HG03354 (cell line): Measurements from ENCODE around the gene PRKX.
A peak's percentile ranks its signal among the peaks of the same experiment; 100 is the strongest.
"Not testable (repeated sequence)": the region's sequence is repeated elsewhere in the genome, so short reads cannot be mapped to it uniquely, and the experiment has no call there.

ENCODE experiments used
- ATAC-seq: cut with Tn5 transposase; IDR thresholded peaks from one replicate; pipeline ENCODE4 v1.9.1; 2021; ENCODE audit warnings: mild to moderate bottlenecking; ENCODE audit not compliant: unreplicated experiment, poor library complexity, severe bottlenecking

The PRKX gene

DNA sequence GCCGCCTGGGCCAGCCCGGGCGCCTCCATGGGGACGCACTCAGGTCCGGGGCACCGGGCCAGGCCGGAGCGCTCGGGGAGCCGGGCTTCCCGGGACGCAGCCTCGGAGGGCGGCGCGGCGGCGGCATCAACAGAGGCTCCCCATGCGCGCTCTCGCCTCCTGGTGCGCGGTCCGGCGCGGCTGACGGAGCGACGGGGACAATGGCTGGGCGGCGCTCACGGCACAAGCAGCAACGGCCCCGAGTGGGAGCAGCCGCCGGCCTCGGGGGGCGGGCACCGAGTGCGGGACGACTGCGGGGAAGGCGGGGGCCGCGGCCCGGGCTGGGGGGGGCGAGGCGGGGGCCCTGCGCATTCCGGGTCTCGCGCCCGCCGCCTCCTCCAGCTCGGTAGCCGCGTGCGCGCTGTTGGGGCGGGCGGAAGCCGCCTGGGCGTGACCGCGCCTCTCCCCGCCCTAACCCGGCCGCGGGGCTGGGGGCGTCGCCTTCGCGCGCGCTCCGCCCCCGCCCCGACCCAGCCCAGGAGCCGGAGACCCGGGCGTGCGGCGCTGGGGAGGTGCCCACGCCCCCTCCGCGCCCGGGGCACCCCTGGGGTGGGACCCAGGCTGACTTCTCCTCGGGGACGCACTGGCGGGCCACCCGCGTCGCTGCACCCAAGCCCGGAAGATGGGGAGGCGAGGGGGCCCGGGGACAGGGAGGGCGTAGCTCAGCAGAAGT lies at the start of gene PRKX:
TSS of gene PRKX (minus strand) at position 425 of the 712 bp plus-strand sequence. CDS start at position 29, 396 bp downstream.
- ATAC-seq = peak; percentile 83

DNA sequence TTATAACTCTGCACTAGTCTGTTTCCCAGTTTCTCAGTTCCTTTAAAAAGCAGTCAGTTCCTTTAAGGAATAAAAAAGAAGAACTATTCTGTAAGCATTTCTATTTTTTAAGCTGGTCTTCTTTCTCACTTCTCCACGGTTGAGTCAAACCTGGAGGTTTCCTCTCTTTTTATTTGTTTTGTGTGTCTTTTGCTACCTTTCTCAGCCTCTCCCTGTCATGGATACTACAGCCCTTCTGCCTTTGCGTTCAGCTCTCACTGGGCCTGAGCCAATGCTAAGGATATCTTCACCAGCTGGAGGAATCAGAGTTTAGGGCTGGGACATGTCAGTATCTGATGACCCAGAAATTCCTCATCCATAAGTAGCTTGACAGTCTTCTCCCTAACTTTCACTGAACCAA lies 49.7 kb upstream of the PRKX start:
- no peak for ATAC-seq

DNA sequence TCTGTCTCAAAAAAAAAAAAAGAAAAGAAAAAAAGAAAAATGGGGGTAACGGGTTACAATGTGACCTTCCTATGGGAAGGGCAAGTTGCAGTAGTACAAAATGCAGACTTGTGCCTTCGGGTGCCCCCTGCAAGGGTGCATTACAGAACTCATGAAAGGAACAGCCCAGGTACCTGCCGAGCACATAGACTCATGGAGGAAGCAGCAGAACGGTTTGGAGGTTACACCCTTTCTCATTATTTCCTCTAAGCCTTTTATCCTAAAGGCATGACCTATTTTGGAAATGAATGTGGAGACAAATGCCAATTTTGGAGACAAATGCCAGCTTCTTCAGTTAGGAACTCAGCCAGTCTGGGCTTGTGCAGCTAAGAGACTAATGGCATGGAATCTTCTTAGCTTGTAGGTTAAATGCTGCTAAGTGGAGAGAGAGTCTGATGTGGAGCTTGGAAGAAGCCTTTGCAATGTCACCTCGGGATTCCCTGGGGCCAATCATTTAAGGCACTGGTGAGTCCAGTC lies 44.1 kb upstream of the PRKX start:
- ATAC-seq = no peak

DNA sequence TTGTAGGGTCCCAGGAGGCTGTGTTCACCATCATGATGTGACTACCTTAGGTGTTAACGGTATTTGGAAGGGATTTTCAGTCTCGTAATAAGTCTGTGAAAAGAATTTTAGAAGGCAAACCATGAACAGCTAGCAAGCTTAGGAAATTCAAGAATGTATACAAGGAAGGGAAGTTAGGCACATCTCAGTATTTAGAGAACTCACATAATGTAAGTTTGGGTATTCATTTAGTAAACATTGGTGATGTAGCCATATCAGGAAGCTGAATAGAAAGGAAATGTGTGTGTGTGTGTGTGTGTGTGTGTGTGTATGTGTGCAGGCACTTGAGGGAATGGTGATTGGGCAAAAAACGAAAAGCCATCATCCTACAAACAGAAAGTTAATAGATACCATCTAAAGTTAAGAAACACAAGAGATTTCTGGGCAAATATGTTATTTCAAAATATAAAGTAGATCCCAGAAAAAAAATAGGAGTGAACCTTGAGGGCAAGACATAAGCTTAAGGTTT lies 34.7 kb upstream of the PRKX start:
- no peak for ATAC-seq

GRCh38 chrX:3743801-3744439 lies 30.5 kb upstream of the PRKX start:
- ATAC-seq = no peak

DNA sequence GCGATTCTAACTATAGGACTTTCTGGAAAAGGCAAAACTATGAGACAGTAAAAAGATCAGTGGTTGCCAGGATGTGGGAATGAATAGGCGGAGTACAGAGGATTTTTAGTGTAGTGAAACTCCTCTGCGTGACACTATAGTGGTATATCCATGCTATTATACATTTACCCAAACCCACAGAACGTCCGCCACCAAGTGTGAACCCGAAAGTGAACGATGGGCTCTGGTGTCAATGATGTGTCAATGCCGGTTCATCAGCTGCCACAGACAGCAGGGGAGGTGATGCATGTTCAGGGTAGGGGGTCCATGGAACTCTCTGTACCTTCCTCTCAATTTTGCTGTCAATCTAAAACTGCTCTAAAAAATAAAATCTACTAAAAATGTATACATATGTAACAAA lies 27.5 kb upstream of the PRKX start:
- ATAC-seq = not testable (repeated sequence)

- no peak for ATAC-seq
Measured at GRCh38 chrX:3738509-3738908, 25.1 kb upstream of the PRKX start.

- ATAC-seq = not testable (repeated sequence)
Measured at GRCh38 chrX:3736536-3736935, 23.1 kb upstream of the PRKX start.

DNA sequence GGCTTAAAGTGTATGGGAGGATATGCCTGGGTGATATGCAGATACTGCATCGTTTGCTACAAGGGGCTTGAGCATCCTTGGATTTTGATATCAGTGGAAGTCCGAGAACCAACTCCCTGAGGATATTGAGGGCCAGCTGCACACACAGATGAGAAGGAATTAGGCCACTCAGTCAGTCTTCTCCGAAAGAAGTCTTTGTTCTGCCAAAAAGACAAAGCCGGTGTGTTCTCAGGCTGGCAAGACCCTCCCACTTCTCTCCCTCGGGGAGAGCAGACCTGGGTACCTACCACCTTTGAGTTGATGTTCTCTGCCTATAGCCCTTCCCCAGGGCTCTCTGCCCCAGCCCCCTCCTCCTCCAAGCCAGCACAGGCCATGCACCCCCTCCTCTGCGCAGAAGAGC lies 22.4 kb upstream of the PRKX start:
- ATAC-seq = not testable (repeated sequence)

DNA sequence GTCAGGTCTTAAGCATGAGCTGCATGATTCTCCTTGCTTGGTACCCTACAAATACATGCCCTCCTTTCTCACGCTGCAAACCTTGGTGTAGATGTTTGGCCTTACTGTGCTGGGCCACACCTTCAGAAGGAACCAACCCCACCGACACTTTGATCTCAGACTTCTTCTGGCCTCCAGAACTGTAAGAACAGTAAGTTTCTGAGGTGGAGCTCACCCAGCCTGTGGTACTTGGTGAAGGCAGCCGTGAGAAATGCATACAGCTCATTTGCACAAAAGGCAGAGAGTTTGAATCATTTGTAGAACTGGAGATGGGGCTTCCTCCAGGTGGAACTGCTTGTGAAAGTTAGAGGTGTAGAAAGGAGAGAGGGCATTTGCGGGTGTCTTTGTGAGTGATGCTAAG lies 21.0 kb upstream of the PRKX start:
- not testable (repeated sequence) for ATAC-seq

- no peak for ATAC-seq
Measured at GRCh38 chrX:3733043-3733430, 19.6 kb upstream of the PRKX start.

- not testable (repeated sequence) for ATAC-seq
Measured at GRCh38 chrX:3732326-3733042, 19.0 kb upstream of the PRKX start.

GRCh38 chrX:3728454-3728853 lies 15.0 kb upstream of the PRKX start:
- no peak for ATAC-seq

- ATAC-seq = not testable (repeated sequence)
Measured at GRCh38 chrX:3723460-3723859, 10.0 kb upstream of the PRKX start.

DNA sequence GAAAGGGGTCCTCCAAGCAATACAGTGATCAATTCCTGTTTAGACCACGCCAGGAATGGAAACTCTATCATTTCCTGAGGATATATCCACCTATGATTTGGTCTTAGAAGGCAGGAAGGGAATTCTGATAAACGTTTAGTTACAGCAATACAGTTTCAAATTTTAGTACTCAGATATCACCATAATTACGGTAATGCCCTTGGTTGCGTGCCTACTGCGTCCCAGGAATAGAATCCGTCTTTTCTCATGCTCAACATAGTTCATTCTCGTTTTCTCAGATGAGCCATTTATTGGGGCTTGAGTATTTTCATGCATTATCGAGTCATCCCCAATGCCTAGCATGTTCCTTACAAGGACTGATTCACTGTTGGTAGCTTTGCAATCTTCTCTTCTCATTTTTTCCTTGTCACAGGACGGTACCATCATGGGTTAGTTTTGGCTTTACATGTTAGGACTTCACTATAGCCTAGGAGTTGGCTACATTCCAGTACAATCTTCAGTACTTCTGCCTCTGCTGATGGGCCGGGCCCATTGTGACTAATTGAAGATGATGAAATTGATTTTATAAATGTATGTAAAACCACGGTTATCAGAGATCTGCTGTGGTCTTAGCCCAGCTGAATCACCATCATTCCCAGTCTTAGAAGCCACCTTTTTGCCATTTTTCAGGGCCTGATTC lies 4.4 kb upstream of the PRKX start:
- no peak for ATAC-seq

- ATAC-seq = no peak
Measured at GRCh38 chrX:3715921-3716320, 2.5 kb upstream of the PRKX start.

DNA sequence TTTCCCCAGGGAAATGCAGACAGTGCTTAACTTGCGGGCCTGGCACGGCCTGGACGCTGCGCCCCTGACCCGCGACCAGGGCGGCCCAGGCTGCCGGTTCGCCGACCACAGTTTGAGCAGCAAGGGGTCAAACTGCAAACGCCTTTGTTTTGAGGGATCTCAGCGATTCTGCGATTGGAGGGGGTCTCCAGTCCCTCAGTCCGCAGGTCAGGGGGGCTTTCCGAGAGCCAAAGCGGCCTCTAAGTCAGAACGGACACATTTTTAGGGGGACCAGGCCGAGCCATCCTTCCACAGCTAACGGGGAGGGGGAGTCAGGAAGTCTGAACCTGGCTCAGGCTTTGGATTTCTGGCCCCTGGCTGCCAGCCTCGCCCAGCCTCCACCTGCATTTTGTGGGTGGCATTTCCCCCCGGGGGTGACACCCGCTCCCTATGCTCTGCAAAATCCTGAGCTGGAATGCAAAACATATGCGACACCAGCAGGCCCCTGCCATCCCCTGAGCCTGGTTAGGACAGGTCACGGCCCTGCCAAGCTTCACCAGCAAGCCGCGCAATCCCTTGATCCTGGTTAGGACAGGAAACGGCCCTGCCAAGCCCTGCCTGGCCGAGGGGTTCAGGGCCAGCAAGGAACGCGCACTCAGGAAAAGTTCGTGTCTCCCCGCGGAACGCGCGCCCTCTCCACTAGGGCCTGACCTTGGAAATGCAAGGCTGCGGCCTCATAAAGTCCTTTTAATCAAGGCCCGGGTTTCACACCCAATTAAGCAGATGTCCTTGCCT lies 1.4 kb upstream of the PRKX start:
- ATAC-seq = not testable (repeated sequence)

- ATAC-seq = no peak
Measured at GRCh38 chrX:3713937-3714434, 537 bp upstream of the PRKX start.

- peak; percentile 32 for ATAC-seq
Measured at GRCh38 chrX:3712870-3713224, 602 bp downstream of the PRKX start.
